ENCODE results near the gene THEMIS2.
"Not testable (repeated sequence)": the region's sequence is repeated elsewhere in the genome, so short reads cannot be mapped to it uniquely, and the experiment has no call there.

Gene THEMIS2

GRCh38 chr1:27863538-27863915 lies 8.8 kb upstream of the THEMIS2 start:
- no peak for DNase-seq (ENCODE audit: low spot score)

DNA sequence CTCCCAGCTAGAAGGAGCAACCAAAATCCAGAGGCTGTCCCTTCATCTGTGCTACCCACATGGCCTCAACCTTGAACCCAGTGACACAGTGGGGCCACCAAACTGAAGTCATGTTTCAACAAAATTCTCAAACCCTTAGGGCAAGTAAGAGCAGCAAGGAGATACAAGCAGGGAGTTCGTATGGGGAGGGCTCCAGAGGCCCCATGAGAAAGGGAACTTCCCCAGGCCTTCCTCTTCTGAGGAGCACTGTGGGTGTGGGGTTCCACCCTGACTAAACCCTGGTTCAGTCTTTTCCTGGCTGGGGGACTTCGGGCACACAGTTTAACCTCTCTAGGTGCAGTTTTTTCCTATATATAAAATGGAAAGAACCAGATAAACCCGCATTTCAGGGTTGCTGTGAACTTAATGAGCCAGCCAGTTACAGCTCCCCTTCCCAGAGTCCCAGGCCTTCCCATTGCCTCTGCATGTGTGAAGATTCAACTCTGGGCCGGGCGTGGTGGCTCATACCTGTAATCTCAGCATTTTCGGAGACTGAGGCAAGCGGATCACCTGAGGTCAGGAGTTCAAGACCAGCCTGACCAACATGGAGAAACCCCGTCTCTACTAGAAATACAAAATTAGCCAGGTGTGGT lies 8.0 kb upstream of the THEMIS2 start:
- peak; percentile 43 for DNase-seq (ENCODE audit: low spot score)

DNA sequence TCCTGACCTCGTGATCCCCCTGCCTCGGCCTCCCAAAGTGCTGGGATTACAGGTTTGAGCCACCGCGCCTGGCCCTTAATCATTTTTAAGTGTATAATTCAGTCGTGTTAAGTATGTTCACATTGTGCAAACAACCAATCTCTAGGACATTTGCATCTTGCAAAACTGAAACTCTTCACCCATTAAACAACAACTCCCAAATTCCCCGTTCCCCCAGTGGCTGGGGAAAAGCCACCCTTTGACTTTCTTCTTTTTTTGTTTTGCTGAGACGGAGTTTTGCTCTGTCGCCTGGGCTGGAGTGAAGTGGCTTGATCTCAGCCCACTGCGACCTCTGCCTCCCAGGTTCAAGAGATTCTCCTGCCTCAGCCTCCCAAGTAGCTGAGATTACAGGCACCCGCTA lies 6.5 kb upstream of the THEMIS2 start:
- no peak for DNase-seq (ENCODE audit: low spot score)

- DNase-seq (ENCODE audit: low spot score): no peak
These were observed 3.8 kb upstream of the THEMIS2 start for GRCh38 chr1:27868556-27868931.

DNA sequence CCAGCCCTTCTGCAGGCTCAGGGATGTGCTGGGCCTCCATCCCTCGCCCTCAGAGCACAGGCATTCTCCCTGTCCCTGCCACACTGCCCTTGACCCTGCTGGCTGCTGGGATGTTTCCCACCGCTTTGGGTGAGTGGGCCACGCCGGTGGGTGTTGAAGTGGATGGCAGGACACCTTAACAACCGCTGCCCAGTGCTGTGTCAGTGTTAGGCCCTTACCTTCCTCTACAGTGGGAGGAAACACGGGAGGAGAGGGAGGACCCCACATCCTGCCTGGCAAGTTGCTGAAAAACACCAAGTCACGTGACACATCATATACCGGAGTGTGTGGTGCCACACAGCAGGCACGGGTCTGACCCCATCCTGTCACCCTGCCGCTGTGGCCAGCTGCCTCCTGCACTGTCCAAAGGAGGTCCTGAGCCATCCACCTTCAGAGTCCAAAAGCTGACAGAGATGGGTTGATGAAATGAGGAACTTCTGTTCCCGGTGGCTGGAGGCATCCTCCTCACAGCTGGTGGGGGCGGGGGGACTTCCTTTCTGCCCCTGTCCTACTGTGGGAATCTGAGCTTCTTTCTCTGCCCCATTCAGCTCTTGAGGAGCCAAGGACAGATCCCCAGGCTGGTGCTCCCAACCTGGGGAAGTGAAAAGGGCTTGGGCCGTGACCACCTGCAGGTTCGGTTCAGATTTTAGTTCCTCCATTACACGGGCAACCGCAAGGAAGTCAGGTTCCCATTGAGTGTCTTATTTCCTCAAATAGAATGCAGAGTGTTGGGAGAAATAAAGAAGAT lies 3.2 kb upstream of the THEMIS2 start:
- peak; percentile 78 for DNase-seq (ENCODE audit: low spot score)

- no peak for DNase-seq (ENCODE audit: low spot score)
These were observed 2.6 kb upstream of the THEMIS2 start for GRCh38 chr1:27869719-27870085.

- not testable (repeated sequence) for DNase-seq (ENCODE audit: low spot score)
These were observed 1.3 kb upstream of the THEMIS2 start for GRCh38 chr1:27871076-27871475.

GRCh38 chr1:27872802-27873551 lies 633 bp downstream of the THEMIS2 start:
- DNase-seq (ENCODE audit: low spot score): no peak

- DNase-seq (ENCODE audit: low spot score): no peak
These were observed 1.5 kb downstream of the THEMIS2 start for GRCh38 chr1:27873671-27874384.

DNA sequence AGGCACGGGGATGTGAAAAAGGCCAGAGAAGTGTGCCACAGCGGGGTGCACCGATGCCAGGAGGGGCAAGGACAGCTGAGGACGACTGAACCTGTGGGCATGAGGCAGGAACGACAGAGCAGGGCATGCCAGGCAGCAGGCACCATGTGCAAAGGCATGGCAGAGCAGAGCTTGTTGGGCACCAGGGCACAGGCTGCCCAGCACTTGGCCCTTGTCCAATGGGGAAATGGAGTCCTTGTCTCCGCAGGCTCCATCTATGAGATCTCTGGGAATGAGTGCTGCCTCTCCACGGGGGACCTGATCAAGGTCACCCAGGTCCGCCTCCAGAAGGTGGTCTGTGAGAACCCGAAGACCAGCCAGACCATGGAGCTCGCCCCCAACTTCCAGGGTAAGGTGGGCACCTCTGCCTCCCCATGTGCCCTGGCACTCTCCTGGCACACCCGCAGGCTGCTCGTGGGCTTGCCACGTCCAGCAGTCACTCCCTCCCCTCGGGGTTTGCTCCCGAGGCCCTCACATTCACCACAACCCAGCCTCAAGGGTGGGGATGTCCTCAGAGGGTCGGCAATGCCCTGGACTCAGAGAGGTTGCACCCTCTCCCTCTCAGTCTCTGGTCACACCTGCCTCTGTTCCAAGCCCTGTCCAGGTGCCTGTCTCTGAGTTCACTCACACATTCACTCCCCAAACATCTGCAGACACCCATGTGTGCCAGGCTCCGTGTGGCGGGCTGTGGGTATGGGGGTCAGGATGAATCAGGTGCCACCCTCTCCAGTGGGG lies 4.2 kb downstream of the THEMIS2 start:
- DNase-seq (ENCODE audit: low spot score): no peak

DNA sequence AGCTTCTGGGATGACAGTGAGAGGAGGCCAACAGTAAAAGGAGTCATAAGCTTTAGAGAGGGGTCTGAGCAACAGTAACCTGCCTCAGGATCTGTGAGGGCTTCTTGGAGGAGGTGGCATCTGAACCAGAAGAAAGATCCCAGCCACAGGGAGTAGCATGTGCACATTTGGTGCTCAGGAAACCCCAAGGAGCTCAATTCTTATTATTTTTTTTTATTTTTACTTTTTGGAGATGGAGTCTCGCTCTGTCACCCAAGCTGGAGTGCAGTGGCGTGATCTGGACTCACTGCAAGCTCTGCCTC lies 4.7 kb downstream of the THEMIS2 start:
- no peak for DNase-seq (ENCODE audit: low spot score)

- no peak for DNase-seq (ENCODE audit: low spot score)
These were observed 5.7 kb downstream of the THEMIS2 start for GRCh38 chr1:27878039-27878438.

DNA sequence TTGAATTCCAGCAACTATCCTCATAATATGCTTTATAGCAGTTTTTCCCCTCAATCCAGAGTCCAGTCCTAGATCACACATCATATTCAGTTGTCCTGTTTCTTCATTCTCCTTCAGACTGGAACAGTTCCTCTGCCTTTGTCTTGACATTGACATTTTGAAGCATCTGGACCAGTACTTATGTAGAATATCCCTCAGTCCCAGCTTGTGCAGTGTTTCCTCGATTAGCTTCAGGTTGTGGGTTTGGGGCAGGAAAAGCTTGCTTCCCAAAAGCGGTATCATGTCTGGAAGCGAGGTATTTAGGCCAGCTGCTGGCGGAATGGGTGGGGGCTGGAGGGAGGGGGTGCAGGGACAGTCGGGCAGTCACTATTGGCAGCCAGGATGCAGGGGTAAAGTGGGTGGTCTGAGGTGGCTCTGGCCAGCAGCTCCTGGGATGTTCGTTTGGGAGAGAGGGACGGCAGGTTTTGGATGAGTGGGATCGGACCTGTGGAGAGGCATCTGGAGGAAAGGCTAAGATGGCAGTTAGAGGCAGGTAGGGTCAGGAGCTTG lies 6.5 kb downstream of the THEMIS2 start:
- no peak for DNase-seq (ENCODE audit: low spot score)

- no peak for DNase-seq (ENCODE audit: low spot score)
These were observed 7.2 kb downstream of the THEMIS2 start for GRCh38 chr1:27879374-27880082.

- DNase-seq (ENCODE audit: low spot score): no peak
These were observed 10.2 kb downstream of the THEMIS2 start for GRCh38 chr1:27882543-27882903.

- DNase-seq (ENCODE audit: low spot score): no peak
These were observed 11.2 kb downstream of the THEMIS2 start for GRCh38 chr1:27883536-27883935.

GRCh38 chr1:27884006-27884954 lies 11.9 kb downstream of the THEMIS2 start:
- DNase-seq (ENCODE audit: low spot score): no peak

DNA sequence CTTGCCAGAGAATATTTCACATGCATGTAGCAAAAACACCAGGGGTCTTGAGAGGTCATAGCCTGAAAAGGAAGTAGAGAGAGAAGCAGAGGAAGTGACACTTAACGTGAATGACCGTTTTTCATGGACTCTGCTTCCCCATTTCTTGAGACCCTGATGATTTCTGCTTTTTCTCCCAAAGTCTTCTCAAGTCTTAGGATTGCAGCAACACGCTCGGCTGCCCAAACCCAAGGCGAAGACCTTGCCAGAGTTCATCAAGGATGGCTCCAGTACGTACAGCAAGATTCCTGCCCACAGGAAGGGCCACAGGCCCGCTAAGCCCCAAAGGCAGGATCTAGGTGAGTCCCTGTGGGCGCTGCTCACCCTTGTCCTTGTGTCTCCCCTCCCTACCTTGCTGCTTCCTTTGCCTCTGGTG lies 12.8 kb downstream of the THEMIS2 start:
- DNase-seq (ENCODE audit: low spot score): no peak

GRCh38 chr1:27885621-27886352 lies 13.4 kb downstream of the THEMIS2 start:
- DNase-seq (ENCODE audit: low spot score): no peak
